ENCODE results near the gene IGSF9B.

IGSF9B gene

GRCh38 chr11:133907841-133908241 is 48.9 kb downstream of the IGSF9B start:
- H3K4me3 ChIP-seq (IDR thresholded peaks at IDR 0.05; ENCODE audit: insufficient read depth, low read depth, low read length) = no peak overlapping the region
- no peaks in the 10 kb centered on the region for H3K36me3 ChIP-seq (ENCODE audit: insufficient read depth)

GRCh38 chr11:133907216-133907615 is 49.6 kb downstream of the IGSF9B start:
- Histone ChIP-seq H3K4me3 (IDR thresholded peaks at IDR 0.05; ENCODE audit: insufficient read depth, low read depth, low read length) (no peak overlapping the region), H3K4me2 (no peak overlapping the region), H4K20me1 (ENCODE audit: insufficient read depth) (no peaks in the 10 kb centered on the region), H3K36me3 (ENCODE audit: insufficient read depth) (no peaks in the 10 kb centered on the region), H3K4me1 (ENCODE audit: low read depth, poor library complexity, severe bottlenecking) (no peaks in the 10 kb centered on the region), H3K27me3 (ENCODE audit: insufficient read depth, low read depth) (no peaks in the 10 kb centered on the region), H3K9ac (no peak overlapping the region), H2AFZ (ENCODE audit: low read depth) (no peak overlapping the region), H3K27ac (no peak overlapping the region), H3K79me2 (ENCODE audit: insufficient read depth, low read depth) (no peaks in the 10 kb centered on the region)
- TF ChIP-seq, protein P1, sequence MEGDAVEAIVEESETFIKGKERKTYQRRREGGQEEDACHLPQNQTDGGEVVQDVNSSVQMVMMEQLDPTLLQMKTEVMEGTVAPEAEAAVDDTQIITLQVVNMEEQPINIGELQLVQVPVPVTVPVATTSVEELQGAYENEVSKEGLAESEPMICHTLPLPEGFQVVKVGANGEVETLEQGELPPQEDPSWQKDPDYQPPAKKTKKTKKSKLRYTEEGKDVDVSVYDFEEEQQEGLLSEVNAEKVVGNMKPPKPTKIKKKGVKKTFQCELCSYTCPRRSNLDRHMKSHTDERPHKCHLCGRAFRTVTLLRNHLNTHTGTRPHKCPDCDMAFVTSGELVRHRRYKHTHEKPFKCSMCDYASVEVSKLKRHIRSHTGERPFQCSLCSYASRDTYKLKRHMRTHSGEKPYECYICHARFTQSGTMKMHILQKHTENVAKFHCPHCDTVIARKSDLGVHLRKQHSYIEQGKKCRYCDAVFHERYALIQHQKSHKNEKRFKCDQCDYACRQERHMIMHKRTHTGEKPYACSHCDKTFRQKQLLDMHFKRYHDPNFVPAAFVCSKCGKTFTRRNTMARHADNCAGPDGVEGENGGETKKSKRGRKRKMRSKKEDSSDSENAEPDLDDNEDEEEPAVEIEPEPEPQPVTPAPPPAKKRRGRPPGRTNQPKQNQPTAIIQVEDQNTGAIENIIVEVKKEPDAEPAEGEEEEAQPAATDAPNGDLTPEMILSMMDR (conservative IDR thresholded peaks at IDR 0.05; ENCODE audit: low read depth, low read length) = no peak

More at GRCh38 chr11:133907841-133908241, 48.9 kb downstream of the IGSF9B start:
- TF ChIP-seq, protein P1 (conservative IDR thresholded peaks at IDR 0.05; ENCODE audit: low read depth, low read length) = no peak
- H4K20me1 ChIP-seq (ENCODE audit: insufficient read depth) = no peaks in the 10 kb centered on the region
- no peaks in the 10 kb centered on the region for H3K4me1 ChIP-seq (ENCODE audit: low read depth, poor library complexity, severe bottlenecking)
- no peak overlapping the region for H3K9ac ChIP-seq
- no peak overlapping the region for H2AFZ ChIP-seq (ENCODE audit: low read depth)
- H3K79me2 ChIP-seq (ENCODE audit: insufficient read depth, low read depth) = no peaks in the 10 kb centered on the region
- H3K4me2 ChIP-seq = no peak overlapping the region
- no peak overlapping the region for H3K27ac ChIP-seq
- no peaks in the 10 kb centered on the region for H3K27me3 ChIP-seq (ENCODE audit: insufficient read depth, low read depth)

DNA sequence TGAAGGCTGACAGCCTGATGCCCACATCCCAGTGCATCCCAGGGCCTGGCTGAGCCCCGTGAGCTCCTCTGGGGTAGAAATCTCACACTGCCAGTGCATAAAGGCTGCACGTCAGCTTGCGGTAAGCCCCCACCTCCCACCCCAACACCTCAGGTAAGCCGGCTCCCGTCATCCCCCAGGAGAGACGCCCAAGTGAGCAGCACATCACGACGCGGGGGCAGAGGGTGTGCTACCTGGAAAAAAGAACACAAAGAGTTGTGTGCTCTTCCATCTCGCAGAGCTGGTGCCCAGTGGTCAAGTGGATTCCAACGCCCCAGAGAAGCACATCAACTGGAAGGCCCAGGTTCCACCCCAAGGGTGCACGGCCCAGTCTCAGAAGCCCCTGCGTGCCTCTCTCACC is 50.0 kb downstream of the IGSF9B start:
- H3K79me2 ChIP-seq (ENCODE audit: insufficient read depth, low read depth) = no peaks in the 10 kb centered on the region
- TF ChIP-seq, protein P1 (conservative IDR thresholded peaks at IDR 0.05; ENCODE audit: low read depth, low read length) = no peak
- H3K4me2 ChIP-seq = no peak overlapping the region
- H3K4me1 ChIP-seq (ENCODE audit: low read depth, poor library complexity, severe bottlenecking) = no peaks in the 10 kb centered on the region
- no peak overlapping the region for H3K9ac ChIP-seq
- H3K27me3 ChIP-seq (ENCODE audit: insufficient read depth, low read depth) = no peaks in the 10 kb centered on the region
- no peaks in the 10 kb centered on the region for H3K36me3 ChIP-seq (ENCODE audit: insufficient read depth)
- no peaks in the 10 kb centered on the region for H4K20me1 ChIP-seq (ENCODE audit: insufficient read depth)
- H2AFZ ChIP-seq (ENCODE audit: low read depth) = no peak overlapping the region
- H3K27ac ChIP-seq = no peak overlapping the region
- no peak overlapping the region for H3K4me3 ChIP-seq (IDR thresholded peaks at IDR 0.05; ENCODE audit: insufficient read depth, low read depth, low read length)

GRCh38 chr11:133906241-133906640 is 50.5 kb downstream of the IGSF9B start:
- Histone ChIP-seq H3K27ac (no peak overlapping the region), H2AFZ (ENCODE audit: low read depth) (no peak overlapping the region), H3K79me2 (ENCODE audit: insufficient read depth, low read depth) (no peaks in the 10 kb centered on the region), H4K20me1 (ENCODE audit: insufficient read depth) (no peaks in the 10 kb centered on the region), H3K4me1 (ENCODE audit: low read depth, poor library complexity, severe bottlenecking) (no peaks in the 10 kb centered on the region), H3K4me3 (IDR thresholded peaks at IDR 0.05; ENCODE audit: insufficient read depth, low read depth, low read length) (no peak overlapping the region), H3K9ac (no peak overlapping the region), H3K27me3 (ENCODE audit: insufficient read depth, low read depth) (no peaks in the 10 kb centered on the region), H3K36me3 (ENCODE audit: insufficient read depth) (no peaks in the 10 kb centered on the region), H3K4me2 (no peak overlapping the region)
- TF ChIP-seq, protein P1 (conservative IDR thresholded peaks at IDR 0.05; ENCODE audit: low read depth, low read length) = no peak
